WTC11 (cell line): Measurements from ENCODE around the gene FANCC.

Experiments used
- CTCF ChIP-seq: fragments of 200-600 bp; IDR thresholded peaks from 2 replicates; pipeline ENCODE4 v1.8.0; 2022; ENCODE audit warnings: antibody characterized with exemption
- KAT7 ChIP-seq: sonication (generic); formaldehyde crosslinking; IDR thresholded peaks from 2 replicates; pipeline ENCODE4 v1.8.1; 2023; ENCODE audit warnings: missing genetic modification reagents, mild to moderate bottlenecking, borderline replicate concordance
- NR3C1 ChIP-seq: sonication (generic); formaldehyde crosslinking; conservative IDR thresholded peaks from 2 replicates; pipeline ENCODE4 v1.8.1; 2023; ENCODE audit warnings: low read depth, mild to moderate bottlenecking, missing genetic modification reagents
- SP1 ChIP-seq: sonication (generic); formaldehyde crosslinking; conservative IDR thresholded peaks from 2 replicates; pipeline ENCODE4 v1.8.1; 2022; ENCODE audit warnings: missing genetic modification reagents
- ZNF121 ChIP-seq: sonication (generic); formaldehyde crosslinking; IDR thresholded peaks from 2 replicates; pipeline ENCODE4 v1.8.0; 2023; ENCODE audit warnings: missing genetic modification reagents

GRCh38 chr9:95181226-95181818 lies 136.2 kb downstream of the FANCC start:
- TF ChIP-seq SP1 (no peak), KAT7 (no peak), NR3C1 (CRISPR knock-in tag) (no peak), ZNF121 (CRISPR knock-in tag) (no peak), CTCF (peak; percentile 51)
